ENCODE results near the gene CEP85L. TPM values are rescaled to one million over a fixed set of nuclear protein-coding genes. Genes with fewer than 3 reads are reported as not detected.

CEP85L gene
- total RNA-seq = 10 to 100 TPM; 12.6 to 16.2 (median 13.4) TPM

- TF ChIP-seq EP300 (IDR thresholded peaks at IDR 0.05) (no peak), POLR2AphosphoS5 (IDR thresholded peaks at IDR 0.05) (peak; percentile 92 to 95), POLR2A (IDR thresholded peaks at IDR 0.05; ENCODE audit: low read depth) (peak; percentile 78), CTCF (IDR thresholded peaks at IDR 0.05) (peak in 1 of 3 experiments; percentile 2)
- Histone ChIP-seq H3K27me3 (no peaks in the 10 kb centered on the region), H3K36me3 (no peaks in the 10 kb centered on the region), H3K4me1 (peaks cover 15 to 24% (median 21%) of the 10 kb centered on the region in 4 donors), H3K4me3 (peak within 1 kb of the TSS; percentile 79 to 91 (median 81)), H3K27ac (replicated peaks in 1 of 4) (peak within 1 kb of the TSS; percentile 93 to 99 (median 96)), H3K9me3 (no peaks in the 10 kb centered on the region)
- peak; percentile 95 for DNase-seq (ENCODE audit: extremely low spot score)
- under 1% methylated on average over 21 of the region's 77 CpGs for WGBS
- intact Hi-C loops (cut with DNase I) = loop anchor here (5.0 to 10.0 kb wide), 2 partner anchors 56 to 243 kb away; partner anchors contain the start of gene ASF1A
These were observed at the start of gene CEP85L for GRCh38 chr6:118651282-118652050. Gene CEP85L (minus strand): TSS chr6:118651591. CDS start chr6:118651269, 322 bp downstream.

- TF ChIP-seq POLR2A (IDR thresholded peaks at IDR 0.05; ENCODE audit: low read depth) (no peak), POLR2AphosphoS5 (IDR thresholded peaks at IDR 0.05) (no peak), CTCF (IDR thresholded peaks at IDR 0.05) (no peak), EP300 (IDR thresholded peaks at IDR 0.05) (no peak)
- H3K27me3 ChIP-seq = no peaks in the 10 kb centered on the region
- no peaks in the 10 kb centered on the region for H3K9me3 ChIP-seq
- 90% methylated on average over 2 of the region's 2 CpGs for WGBS
- intact Hi-C loops (cut with DNase I) = no loop called here
- DNase-seq (ENCODE audit: extremely low spot score) = no peak
- peaks cover 0 to 9% (median 5%) of the 10 kb centered on the region in 4 donors for H3K4me1 ChIP-seq
- no peak overlapping the region for H3K27ac ChIP-seq (replicated peaks in 1 of 4)
- H3K4me3 ChIP-seq = no peak overlapping the region
- H3K36me3 ChIP-seq = no peaks in the 10 kb centered on the region
These were observed 49.1 kb upstream of the CEP85L start for GRCh38 chr6:118700531-118700930.

GRCh38 chr6:118697554-118697953, 46.2 kb upstream of the CEP85L start:
- no peaks in the 10 kb centered on the region for H3K36me3 ChIP-seq
- WGBS = 89% methylated on average over 3 of the region's 3 CpGs
- no peaks in the 10 kb centered on the region for H3K27me3 ChIP-seq
- H3K9me3 ChIP-seq = no peaks in the 10 kb centered on the region
- no peaks in the 10 kb centered on the region for H3K4me1 ChIP-seq
- no peak overlapping the region for H3K4me3 ChIP-seq
- intact Hi-C loops (cut with DNase I) = no loop called here
- DNase-seq (ENCODE audit: extremely low spot score) = no peak
- TF ChIP-seq POLR2A (IDR thresholded peaks at IDR 0.05; ENCODE audit: low read depth) = no peak
- TF ChIP-seq EP300 (IDR thresholded peaks at IDR 0.05) = no peak
- no peak overlapping the region for H3K27ac ChIP-seq (replicated peaks in 1 of 4)

GRCh38 chr6:118696271-118696670, 44.9 kb upstream of the CEP85L start:
- H3K4me1 ChIP-seq = no peaks in the 10 kb centered on the region
- H3K27ac ChIP-seq (replicated peaks in 1 of 4) = no peak overlapping the region
- no peaks in the 10 kb centered on the region for H3K27me3 ChIP-seq
- no peaks in the 10 kb centered on the region for H3K36me3 ChIP-seq
- no peak for DNase-seq (ENCODE audit: extremely low spot score)
- WGBS = 85% methylated on average over 1 of the region's 1 CpG
- intact Hi-C loops (cut with DNase I) = no loop called here
- TF ChIP-seq POLR2A (IDR thresholded peaks at IDR 0.05; ENCODE audit: low read depth) = no peak
- H3K4me3 ChIP-seq = no peak overlapping the region
- no peaks in the 10 kb centered on the region for H3K9me3 ChIP-seq

- H3K27me3 ChIP-seq = no peaks in the 10 kb centered on the region
- no peak for DNase-seq (ENCODE audit: extremely low spot score)
- 67% methylated on average over 1 of the region's 1 CpG for WGBS
These were observed 42.2 kb upstream of the CEP85L start for GRCh38 chr6:118693562-118693961.

More at GRCh38 chr6:118693562-118693961, 42.2 kb upstream of the CEP85L start:
- Histone ChIP-seq H3K36me3 (no peaks in the 10 kb centered on the region), H3K27ac (replicated peaks in 1 of 4) (no peak overlapping the region), H3K4me3 (no peak overlapping the region), H3K4me1 (no peaks in the 10 kb centered on the region), H3K9me3 (no peaks in the 10 kb centered on the region)
- no peak for TF ChIP-seq CTCF (IDR thresholded peaks at IDR 0.05)
- TF ChIP-seq EP300 (IDR thresholded peaks at IDR 0.05) = no peak
- no peak for TF ChIP-seq POLR2AphosphoS5 (IDR thresholded peaks at IDR 0.05)
- TF ChIP-seq POLR2A (IDR thresholded peaks at IDR 0.05; ENCODE audit: low read depth) = no peak
- intact Hi-C loops (cut with DNase I) = no loop called here
